Right cardiac atrium (tissue), 5 donors: ENCODE measurements around the gene GIMAP7. TPM values are rescaled to one million over a fixed set of nuclear protein-coding genes. Genes with fewer than 3 reads are reported as not detected.

ENCODE experiments used
- ATAC-seq, 2 donors: fragments of 200-7000 bp; cut with Tn5 transposase; one replicate each; pipeline versions ENCODE4 v1.8.0 to v1.9.1; 2020; ENCODE audit warnings: moderate library complexity in 2 of 2, mild to moderate bottlenecking in 1 of 2
- DNase-seq, 3 donors: peaks; one replicate each; pipeline ENCODE4 v3.0.0-alpha.2; 2020
- H3K27ac ChIP-seq: one replicate; pipeline ENCODE4 v1.5.1; 2013; ENCODE audit warnings: mild to moderate bottlenecking, low read length, control low read depth, moderate library complexity
- H3K27me3 ChIP-seq: one replicate; pipeline ENCODE4 v1.6.1; 2013; ENCODE audit not compliant: control insufficient read depth, insufficient read depth
- H3K4me1 ChIP-seq: one replicate; pipeline ENCODE4 v1.6.1; 2013; ENCODE audit warnings: low read length; ENCODE audit not compliant: control insufficient read depth, insufficient read depth
- H3K4me3 ChIP-seq: one replicate; pipeline ENCODE4 v1.5.1; 2013; ENCODE audit warnings: low read length, control low read depth
- H3K9me3 ChIP-seq: one replicate; pipeline ENCODE4 v1.6.1; 2013; ENCODE audit warnings: low read length; ENCODE audit not compliant: control insufficient read depth
- WGBS: extraction: QIAGEN DNeasy Blood & Tissue Kit; methylation state at CpG from one replicate; pipeline ENCODE4 v1.1.7; 2013; 5-methylcytosine and 5-hydroxymethylcytosine counted together
- intact Hi-C, 4 donors: fragments of 100-400 bp; cut with DNase I; formaldehyde crosslinking; loops; one replicate each; pipeline versions ENCODE4 v1.11.0 to v1.14.0; 2022 to 2023
- polyA plus RNA-seq: library from polyadenylated mRNA; stranded (reverse); fragments of 200-250 nt; gene quantifications from one replicate; pipeline ENCODE4 v1.2.3, GENCODE V29; 2013
- total RNA-seq, 4 donors: library from RNA; stranded (reverse); fragmentation: NEBNext Ultra II Directional; extraction: Animal tissue kit (Norgen Biotek cat#: 25700); gene quantifications; one replicate each; pipeline ENCODE4 v1.2.1, GENCODE V29; 2021
- donor health status: healthy with polysubstance abuse.
- donor health status: DM: no; HTN: yes; CAD: no.
- donor health status: DM: no; HTN: no; CAD: no.
- donor health status: DM: no; HTN: yes; CAD: no; lungs with severe emphysema.
- donor health status: DM: yes; HTN: yes; CAD: no.

Gene GIMAP7
- total and polyA plus RNA-seq, 5 donors, result 13.7 to 36.1 (median 14.3) TPM

DNA sequence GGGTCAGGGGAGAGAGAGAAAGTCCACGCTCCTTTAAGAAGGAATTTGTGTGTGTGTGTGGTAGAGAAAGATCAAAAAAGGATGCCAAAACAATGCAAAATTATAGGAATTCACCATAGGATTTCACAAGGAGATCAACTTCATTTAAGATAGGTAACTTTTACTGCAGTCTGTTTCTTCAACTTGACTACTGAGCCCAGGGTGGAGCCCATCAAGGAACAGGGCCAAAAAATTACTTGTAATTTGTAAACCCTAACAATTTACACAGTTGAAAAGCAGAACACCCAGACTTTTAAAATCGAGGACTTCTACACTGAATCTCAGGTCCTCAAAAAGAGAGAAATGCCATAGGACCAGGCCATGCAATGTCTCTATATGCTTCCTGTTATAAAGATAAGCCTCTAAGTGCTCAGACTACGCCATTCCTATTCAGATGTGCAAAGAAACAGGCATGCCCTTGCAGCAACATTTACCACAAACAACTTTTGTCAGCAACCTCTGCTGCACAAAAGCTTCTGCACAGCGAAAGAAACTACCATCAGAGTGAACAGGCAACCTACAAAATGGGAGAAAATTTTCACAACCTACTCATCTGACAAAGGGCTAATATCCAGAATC, 42.0 kb downstream of the GIMAP7 start:
- intact Hi-C loops, result no loop called here
- Histone ChIP-seq H3K9me3 (no peaks in the 10 kb centered on the region), H3K27me3 (no peaks in the 10 kb centered on the region), H3K27ac (peak overlapping the region; percentile 11), H3K4me3 (no peak overlapping the region), H3K4me1 (no peaks in the 10 kb centered on the region)
- 38% methylated on average over 4 of the region's 4 CpGs for WGBS
- DNase-seq, result no peak
- peak; percentile 83 to 84 for ATAC-seq

DNA sequence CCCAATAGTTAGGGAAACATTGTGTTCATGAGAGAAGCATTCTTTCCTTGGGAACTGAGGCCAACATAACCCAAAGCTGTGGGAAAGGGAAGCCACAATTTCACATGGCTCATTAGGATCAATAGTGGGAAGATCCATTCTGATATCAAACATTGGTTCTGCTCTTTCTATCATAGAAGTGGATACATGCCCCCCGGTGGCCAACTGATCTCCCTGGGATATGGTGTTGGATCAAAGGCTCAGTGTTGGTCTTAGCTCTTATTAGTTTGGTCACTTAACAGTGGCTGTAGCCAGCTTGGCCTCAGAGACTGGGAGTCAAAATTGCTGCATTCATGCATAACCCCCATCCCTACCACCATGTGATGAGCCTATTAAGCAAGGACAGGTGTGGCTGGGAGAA, 45.8 kb downstream of the GIMAP7 start:
- DNase-seq (no peak), ATAC-seq (no peak)
- H3K9me3 ChIP-seq, result no peaks in the 10 kb centered on the region
- intact Hi-C loops, result loop anchor here in 1 of 4 donors (10.0 kb wide), 1 partner anchor 106 kb away; the partner anchor contains the start of gene GIMAP8
- no peaks in the 10 kb centered on the region for H3K27me3 ChIP-seq
- H3K4me1 ChIP-seq, result peaks cover 3% of the 10 kb centered on the region
- no peak overlapping the region for H3K27ac ChIP-seq
- 52% methylated on average over 1 of the region's 1 CpG for WGBS
- no peak overlapping the region for H3K4me3 ChIP-seq

DNA sequence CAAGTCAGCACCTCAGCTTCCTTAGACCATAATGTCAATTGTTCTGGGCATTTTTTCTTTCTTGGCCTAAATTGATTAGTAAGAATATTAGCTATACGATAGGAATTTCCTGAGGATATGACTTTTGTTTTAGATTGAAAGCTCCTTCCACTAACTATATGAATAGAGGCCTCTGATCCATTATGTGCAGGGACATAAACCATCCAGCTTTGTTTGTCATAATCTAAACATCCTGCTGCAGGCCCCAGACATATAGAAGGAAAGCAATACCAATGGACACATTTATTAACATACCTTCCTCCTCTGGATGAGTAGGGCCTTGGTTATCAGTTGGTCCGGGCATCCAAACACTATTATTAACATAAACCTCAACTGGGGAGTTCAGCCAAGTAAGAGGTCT, 48.2 kb downstream of the GIMAP7 start:
- H3K27me3 ChIP-seq, result no peaks in the 10 kb centered on the region
- intact Hi-C loops, result loop anchor here in 1 of 4 donors (10.0 kb wide), 1 partner anchor 108 kb away; the partner anchor contains the start of gene GIMAP8
- DNase-seq, result no peak
- no peak overlapping the region for H3K27ac ChIP-seq
- 66% methylated on average over 2 of the region's 2 CpGs for WGBS
- no peaks in the 10 kb centered on the region for H3K9me3 ChIP-seq
- peaks cover 3% of the 10 kb centered on the region for H3K4me1 ChIP-seq
- no peak for ATAC-seq
- no peak overlapping the region for H3K4me3 ChIP-seq

DNA sequence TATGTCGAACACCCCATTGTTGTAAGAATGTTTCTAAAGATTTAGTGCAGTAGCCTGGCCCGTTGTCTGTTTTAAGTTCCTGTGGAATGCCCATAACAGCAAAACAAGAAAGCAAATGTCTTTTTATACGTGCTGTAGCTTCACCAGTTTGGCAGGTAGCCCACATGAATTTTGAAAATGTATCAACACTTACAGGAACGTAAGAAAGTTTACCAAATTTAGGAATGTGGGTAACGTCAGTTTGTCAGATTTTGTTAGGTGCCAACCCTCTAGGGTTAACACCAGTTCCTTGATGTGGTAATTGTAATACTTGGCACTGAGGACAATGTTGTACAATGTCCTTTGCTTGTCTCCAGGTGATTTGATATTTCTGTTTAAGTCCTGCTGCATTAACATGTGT, 49.3 kb downstream of the GIMAP7 start:
- intact Hi-C loops, result loop anchor here in 1 of 4 donors (10.0 kb wide), 1 partner anchor 109 kb away; the partner anchor contains the start of gene GIMAP8
- peaks cover 3% of the 10 kb centered on the region for H3K4me1 ChIP-seq
- H3K27ac ChIP-seq, result no peak overlapping the region
- 68% methylated on average over 5 of the region's 5 CpGs for WGBS
- no peak overlapping the region for H3K4me3 ChIP-seq
- ATAC-seq (no peak), DNase-seq (no peak)
- no peaks in the 10 kb centered on the region for H3K27me3 ChIP-seq
- no peaks in the 10 kb centered on the region for H3K9me3 ChIP-seq

DNA sequence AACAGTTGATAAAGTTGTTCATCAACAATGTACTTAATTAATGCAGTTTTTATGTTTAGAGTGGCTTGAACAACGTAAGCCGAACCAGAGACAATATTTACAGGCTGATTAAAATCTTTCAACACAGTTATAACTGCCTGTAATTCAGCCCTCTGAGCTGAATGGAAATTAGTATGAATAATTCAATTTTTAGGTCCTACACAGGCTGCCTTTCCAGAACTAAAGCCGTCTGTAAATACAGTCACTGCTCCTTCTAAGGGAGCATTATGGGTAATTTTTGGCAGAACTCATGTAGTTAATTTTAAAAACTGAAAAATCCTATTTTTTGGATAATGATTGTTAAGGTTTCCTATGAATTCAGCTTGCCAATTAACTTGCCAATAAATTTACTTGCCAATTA, 49.9 kb downstream of the GIMAP7 start:
- ATAC-seq, result no peak
- Histone ChIP-seq H3K4me1 (peaks cover 3% of the 10 kb centered on the region), H3K27me3 (no peaks in the 10 kb centered on the region), H3K9me3 (no peaks in the 10 kb centered on the region), H3K4me3 (no peak overlapping the region), H3K27ac (no peak overlapping the region)
- 64% methylated on average over 3 of the region's 3 CpGs for WGBS
- no peak for DNase-seq
- intact Hi-C loops, result loop anchor here in 1 of 4 donors (10.0 kb wide), 1 partner anchor 110 kb away; the partner anchor contains the start of gene GIMAP8

DNA sequence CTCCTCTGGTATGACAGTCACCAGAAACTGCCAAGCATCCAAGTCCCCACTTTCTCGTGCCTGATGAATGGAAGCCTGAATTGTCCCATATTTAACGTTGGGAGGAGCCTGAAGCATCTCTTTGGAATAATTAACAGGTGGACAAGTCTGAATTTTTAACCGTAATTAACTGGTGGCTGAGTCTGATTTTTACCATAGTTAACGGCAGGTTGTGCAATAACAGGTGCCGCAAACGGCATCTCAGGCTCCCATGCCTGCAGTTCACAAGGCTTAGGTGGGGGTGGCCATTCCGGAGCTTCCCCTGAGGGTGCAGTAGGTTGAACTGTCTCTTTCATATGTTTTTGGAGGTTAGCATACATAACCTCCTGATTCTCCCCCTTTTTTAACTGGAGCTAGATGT, 50.6 kb downstream of the GIMAP7 start:
- H3K4me3 ChIP-seq, result no peak overlapping the region
- H3K27ac ChIP-seq, result no peak overlapping the region
- H3K4me1 ChIP-seq, result peaks cover 3% of the 10 kb centered on the region
- DNase-seq (no peak), ATAC-seq (no peak)
- intact Hi-C loops, result loop anchor here in 1 of 4 donors (10.0 kb wide), 1 partner anchor 110 kb away; the partner anchor contains the start of gene GIMAP8
- H3K27me3 ChIP-seq, result no peaks in the 10 kb centered on the region
- no peaks in the 10 kb centered on the region for H3K9me3 ChIP-seq
- WGBS, result 86% methylated on average over 7 of the region's 7 CpGs

DNA sequence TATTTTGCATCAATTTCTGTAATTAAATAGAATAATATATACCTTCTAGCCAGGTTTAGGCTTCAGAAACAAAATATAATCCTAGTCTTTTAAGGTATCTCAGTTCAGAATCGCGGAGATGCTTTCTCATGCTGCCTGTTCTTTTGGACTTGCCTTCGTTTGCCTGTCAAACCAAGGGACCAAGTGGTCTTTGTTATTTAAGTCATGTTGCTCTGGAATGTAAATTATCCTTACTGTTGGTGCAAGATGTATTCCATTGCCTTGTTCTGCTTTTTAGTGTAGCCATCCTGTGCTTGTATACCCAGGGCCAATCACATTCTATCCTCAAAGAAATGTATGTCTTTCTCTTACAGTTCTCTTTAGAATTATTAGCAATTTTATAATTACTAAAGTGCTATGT, 51.5 kb downstream of the GIMAP7 start:
- no peaks in the 10 kb centered on the region for H3K9me3 ChIP-seq
- 86% methylated on average over 3 of the region's 3 CpGs for WGBS
- no peak overlapping the region for H3K4me3 ChIP-seq
- ATAC-seq (no peak), DNase-seq (no peak)
- peaks cover 3% of the 10 kb centered on the region for H3K4me1 ChIP-seq
- H3K27ac ChIP-seq, result no peak overlapping the region
- no peaks in the 10 kb centered on the region for H3K27me3 ChIP-seq
- intact Hi-C loops, result loop anchor here in 1 of 4 donors (10.0 kb wide), 1 partner anchor 111 kb away; the partner anchor contains the start of gene GIMAP8

DNA sequence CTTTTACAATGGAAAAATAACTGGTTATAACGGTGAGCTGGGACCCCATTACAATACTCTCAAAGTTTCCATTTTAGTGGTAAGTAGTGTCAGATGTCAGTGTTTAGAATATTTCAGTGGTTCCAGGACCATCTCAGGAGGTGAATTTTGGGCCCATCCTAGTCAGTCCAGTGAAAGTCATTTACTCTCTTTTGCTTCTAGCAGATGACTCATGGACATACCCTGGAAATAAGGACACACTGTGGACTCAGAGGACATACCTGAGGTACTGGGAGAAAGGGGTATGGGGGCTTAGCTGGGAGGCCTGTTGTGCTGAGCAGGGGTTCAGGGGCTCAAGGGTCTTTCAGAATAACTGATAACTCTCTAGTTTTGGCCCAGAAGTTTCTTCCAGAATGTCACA, 51.9 kb downstream of the GIMAP7 start:
- WGBS, result 97% methylated on average over 1 of the region's 1 CpG
- Histone ChIP-seq H3K4me1 (peaks cover 3% of the 10 kb centered on the region), H3K27ac (peak overlapping the region; percentile 38), H3K9me3 (no peaks in the 10 kb centered on the region), H3K27me3 (no peaks in the 10 kb centered on the region), H3K4me3 (peak overlapping the region; percentile 57)
- DNase-seq, result no peak
- no peak for ATAC-seq
- intact Hi-C loops, result loop anchor here in 1 of 4 donors (10.0 kb wide), 1 partner anchor 112 kb away; the partner anchor contains the start of gene GIMAP8

DNA sequence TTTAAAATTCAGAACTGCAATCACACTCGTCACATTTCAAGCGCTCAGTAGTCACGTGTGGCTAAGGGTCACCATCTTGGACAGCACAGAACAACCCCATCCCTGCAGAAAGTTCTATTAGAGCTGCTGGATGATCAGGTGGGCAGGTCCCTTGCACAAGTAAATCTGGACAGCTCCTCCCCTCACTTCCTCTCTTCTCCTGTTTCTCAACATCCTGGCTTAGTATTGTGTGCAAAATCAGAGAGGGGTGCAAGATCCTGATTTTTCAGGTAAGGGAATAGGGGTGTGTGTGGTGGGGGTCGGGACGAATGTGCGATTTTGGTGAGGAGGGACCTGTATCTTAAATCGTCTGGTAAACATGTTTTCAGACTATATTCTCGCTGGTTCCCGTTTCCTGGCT, 52.5 kb downstream of the GIMAP7 start, which contains the start of gene GIMAP4:
GIMAP4 (plus strand) TSS at position 222 of the 400 bp plus-strand sequence. CDS start 2,512 bp downstream, outside the sequence.
- H3K27me3 ChIP-seq, result no peaks in the 10 kb centered on the region
- H3K9me3 ChIP-seq, result no peaks in the 10 kb centered on the region
- peak within 1 kb of the TSS; percentile 93 for H3K27ac ChIP-seq
- ATAC-seq, result peak; percentile 80 to 90
- DNase-seq, result no peak
- intact Hi-C loops, result loop anchor here in 1 of 4 donors (10.0 kb wide), 1 partner anchor 112 kb away; the partner anchor contains the start of gene GIMAP8
- peaks cover 3% of the 10 kb centered on the region for H3K4me1 ChIP-seq
- WGBS, result 54% methylated on average over 9 of the region's 9 CpGs
- H3K4me3 ChIP-seq, result peak within 1 kb of the TSS; percentile 57

DNA sequence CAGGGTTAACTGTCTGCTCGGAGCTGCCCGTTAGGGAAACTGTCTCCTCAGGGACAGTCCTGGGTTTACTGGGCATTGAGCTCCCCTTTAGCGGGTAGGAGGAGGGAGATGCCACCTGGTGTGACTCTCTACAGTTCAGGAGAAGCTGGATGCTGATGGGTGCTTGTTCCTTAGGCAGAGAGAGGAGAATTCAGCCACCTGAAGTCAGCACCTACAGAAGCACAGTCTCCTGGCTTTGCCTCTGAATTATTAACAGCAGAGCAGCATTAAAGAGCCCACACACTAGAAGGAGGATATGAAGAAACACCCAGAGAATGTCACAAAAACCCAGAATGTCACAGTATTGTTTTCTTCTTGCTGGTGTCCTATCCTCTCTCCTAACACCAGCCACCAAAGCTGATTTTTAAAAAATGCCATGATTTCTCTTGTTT, 53.2 kb downstream of the GIMAP7 start:
- Histone ChIP-seq H3K9me3 (no peaks in the 10 kb centered on the region), H3K27me3 (no peaks in the 10 kb centered on the region), H3K27ac (peak overlapping the region; percentile 93), H3K4me3 (peak overlapping the region; percentile 57), H3K4me1 (peaks cover 3% of the 10 kb centered on the region)
- 48% methylated on average over 3 of the region's 3 CpGs for WGBS
- ATAC-seq (peak; percentile 23 to 66), DNase-seq (no peak)
- intact Hi-C loops, result loop anchor here in 1 of 4 donors (10.0 kb wide), 1 partner anchor 113 kb away; the partner anchor contains the start of gene GIMAP8

DNA sequence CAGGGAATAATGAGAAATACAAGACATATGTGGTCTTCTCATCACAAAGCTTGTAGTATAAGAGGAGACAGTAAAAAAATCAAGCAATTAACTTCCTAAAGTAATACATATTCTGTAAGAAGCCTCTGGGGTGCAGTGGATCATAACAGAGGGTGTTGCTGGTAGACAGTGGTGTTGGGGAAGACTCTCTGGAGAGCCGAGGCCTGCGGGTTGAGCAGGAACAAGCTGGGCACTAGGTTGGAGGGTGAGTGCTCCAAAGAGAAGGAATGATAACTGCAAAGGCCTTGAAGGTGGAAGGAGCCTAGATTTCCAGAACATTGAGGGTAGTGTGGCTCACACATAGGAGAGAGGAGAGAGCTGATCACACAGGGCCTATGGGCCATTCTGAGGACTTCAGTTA, 54.0 kb downstream of the GIMAP7 start:
- DNase-seq (no peak), ATAC-seq (peak; percentile 30 to 49)
- no peaks in the 10 kb centered on the region for H3K27me3 ChIP-seq
- WGBS, result 83% methylated on average over 2 of the region's 2 CpGs
- H3K4me3 ChIP-seq, result peak overlapping the region; percentile 57
- intact Hi-C loops, result loop anchor here in 1 of 4 donors (10.0 kb wide), 1 partner anchor 114 kb away; the partner anchor contains the start of gene GIMAP8
- no peaks in the 10 kb centered on the region for H3K9me3 ChIP-seq
- no peaks in the 10 kb centered on the region for H3K4me1 ChIP-seq
- H3K27ac ChIP-seq, result peak overlapping the region; percentile 37
